Activated naive CD4-positive, alpha-beta T cell treated with anti-CD3 and anti-CD28 coated beads for 36 hours (primary cell): ENCODE results near the gene GPA33. TPM values are rescaled to one million over a fixed set of nuclear protein-coding genes. Genes with fewer than 3 reads are reported as not detected.

Experiments
- CTCF ChIA-PET: fragments of 350-600 bp; sonication (Branson Sonifier 250); formaldehyde crosslinking; loops from one replicate; lab custom pipeline; 2021; ENCODE audit warnings: antibody characterized with exemption; lab: Charles Lee
- DNase-seq: peaks from one replicate; pipeline ENCODE4 v3.0.0-alpha.2; 2020
- H3K27ac Mint-ChIP-seq: one replicate; pipeline ENCODE4 v1.8.0; 2021; ENCODE audit warnings: mild to moderate bottlenecking, mixed read lengths
- H3K27me3 Mint-ChIP-seq: one replicate; pipeline ENCODE4 v1.8.0; 2021; ENCODE audit warnings: low read depth, mixed read lengths
- H3K36me3 Mint-ChIP-seq: one replicate; pipeline ENCODE4 v1.8.0; 2021; ENCODE audit warnings: low read depth, mixed read lengths
- H3K4me1 Mint-ChIP-seq: one replicate; pipeline ENCODE4 v1.8.0; 2021; ENCODE audit warnings: low read depth, mixed read lengths
- H3K4me3 Mint-ChIP-seq: one replicate; pipeline ENCODE4 v1.8.0; 2021; ENCODE audit warnings: mild to moderate bottlenecking, moderate library complexity, mixed read lengths
- H3K9me3 Mint-ChIP-seq: one replicate; pipeline ENCODE4 v1.8.0; 2021; ENCODE audit warnings: mixed read lengths
- intact Hi-C: fragments of 100-400 bp; cut with micrococcal nuclease; formaldehyde crosslinking; loops from one replicate; pipeline ENCODE4 v1.15.1; 2023
- total RNA-seq, 2 experiments: library from RNA; stranded (reverse); gene quantifications; one replicate each; pipeline ENCODE4 v1.2.3, GENCODE V29; 2021

The GPA33 gene
- total RNA-seq, 2 experiments from 2014 or later, result 1.2 to 1.4 TPM

- CTCF ChIA-PET, result interaction anchor here (0.6 kb wide), 1 partner anchor 42 kb away, joined by 5 read pairs; no protein-coding TSS in a partner anchor
- Mint-ChIP-seq H3K27me3 (no peaks in the 10 kb centered on the region), H3K36me3 (no peaks in the 10 kb centered on the region), H3K27ac (no peak overlapping the region), H3K4me1 (peaks cover 34% of the 10 kb centered on the region), H3K4me3 (no peak overlapping the region), H3K9me3 (peaks cover 2% of the 10 kb centered on the region)
- intact Hi-C loops, result loop anchor here (5.0 to 10.0 kb wide), 2 partner anchors 347 to 1466 kb away; partner anchors contain the start of gene MGST3
- DNase-seq, result no peak
Observed at GRCh38 chr1:167100730-167101129, 10.6 kb upstream of the GPA33 start.

- peaks cover 2% of the 10 kb centered on the region for H3K9me3 Mint-ChIP-seq
- intact Hi-C loops, result loop anchor here (5.0 to 10.0 kb wide), 2 partner anchors 347 to 1465 kb away; partner anchors contain the start of gene MGST3
- no peak for DNase-seq
- H3K4me1 Mint-ChIP-seq, result peaks cover 34% of the 10 kb centered on the region
- H3K36me3 Mint-ChIP-seq, result no peaks in the 10 kb centered on the region
- CTCF ChIA-PET, result no interaction called here
- no peak overlapping the region for H3K4me3 Mint-ChIP-seq
- no peaks in the 10 kb centered on the region for H3K27me3 Mint-ChIP-seq
- no peak overlapping the region for H3K27ac Mint-ChIP-seq
Observed at GRCh38 chr1:167099851-167100250, 9.7 kb upstream of the GPA33 start.

GRCh38 chr1:167095368-167095767 is 5.2 kb upstream of the GPA33 start:
- CTCF ChIA-PET, result interaction anchor here (1.5 kb wide), 1 partner anchor 36 kb away, joined by 5 read pairs; no protein-coding TSS in a partner anchor
- intact Hi-C loops, result no loop called here

GRCh38 chr1:167094690-167095089 is 4.5 kb upstream of the GPA33 start:
- Mint-ChIP-seq H3K36me3 (peaks cover 2% of the 10 kb centered on the region), H3K4me1 (peaks cover 24% of the 10 kb centered on the region), H3K9me3 (peaks cover 2% of the 10 kb centered on the region), H3K4me3 (no peak overlapping the region), H3K27me3 (no peaks in the 10 kb centered on the region), H3K27ac (no peak overlapping the region)
- DNase-seq, result no peak
- intact Hi-C loops, result no loop called here
- CTCF ChIA-PET, result interaction anchor here (1.5 kb wide), 1 partner anchor 36 kb away, joined by 5 read pairs; no protein-coding TSS in a partner anchor

More at GRCh38 chr1:167095368-167095767, 5.2 kb upstream of the GPA33 start:
- Mint-ChIP-seq H3K9me3 (peaks cover 2% of the 10 kb centered on the region), H3K36me3 (no peaks in the 10 kb centered on the region), H3K27me3 (no peaks in the 10 kb centered on the region), H3K4me1 (peaks cover 17% of the 10 kb centered on the region), H3K4me3 (no peak overlapping the region), H3K27ac (no peak overlapping the region)
- DNase-seq, result peak; percentile 36

- peaks cover 2% of the 10 kb centered on the region for H3K36me3 Mint-ChIP-seq
- intact Hi-C loops, result no loop called here
- peaks cover 2% of the 10 kb centered on the region for H3K9me3 Mint-ChIP-seq
- CTCF ChIA-PET, result interaction anchor here (1.0 to 1.5 kb wide), 2 partner anchors 10 to 35 kb away, joined by 3 to 5 read pairs; no protein-coding TSS in a partner anchor
- no peak within 1 kb of the TSS for H3K27ac Mint-ChIP-seq
- no peak within 1 kb of the TSS for H3K4me3 Mint-ChIP-seq
- H3K4me1 Mint-ChIP-seq, result peaks cover 31% of the 10 kb centered on the region
- DNase-seq, result no peak
- H3K27me3 Mint-ChIP-seq, result no peaks in the 10 kb centered on the region
Observed at GRCh38 chr1:167093846-167094516, 3.8 kb upstream of the GPA33 start, which contains the start of gene STYXL2. TSS of gene STYXL2 (plus strand) at chr1:167094075. CDS start at chr1:167094850, 775 bp downstream.

GRCh38 chr1:167092653-167093052 is 2.5 kb upstream of the GPA33 start:
- Mint-ChIP-seq H3K27me3 (no peaks in the 10 kb centered on the region), H3K9me3 (peaks cover 2% of the 10 kb centered on the region), H3K27ac (no peak overlapping the region), H3K36me3 (peaks cover 2% of the 10 kb centered on the region), H3K4me1 (peaks cover 43% of the 10 kb centered on the region), H3K4me3 (no peak overlapping the region)
- intact Hi-C loops, result no loop called here
- CTCF ChIA-PET, result interaction anchor here (0.6 to 2.0 kb wide), 5 partner anchors 9 to 74 kb away, joined by 3 to 8 read pairs (median 3); no protein-coding TSS in a partner anchor
- no peak for DNase-seq

GRCh38 chr1:167089939-167090313 is 251 bp downstream of the GPA33 start:
- H3K9me3 Mint-ChIP-seq, result no peaks in the 10 kb centered on the region
- H3K36me3 Mint-ChIP-seq, result peaks cover 2% of the 10 kb centered on the region
- CTCF ChIA-PET, result interaction anchor here (0.8 to 2.0 kb wide), 8 partner anchors 8 to 319 kb away, joined by 3 to 8 read pairs (median 4); partner anchors contain the start of gene POU2F1
- H3K27ac Mint-ChIP-seq, result peak overlapping the region; percentile 88
- peak overlapping the region; percentile 21 for H3K4me3 Mint-ChIP-seq
- H3K27me3 Mint-ChIP-seq, result no peaks in the 10 kb centered on the region
- DNase-seq, result no peak
- intact Hi-C loops, result loop anchor here (1.0 to 2.0 kb wide), 4 partner anchors 13 to 130 kb away; partner anchors contain the start of gene POU2F1
- H3K4me1 Mint-ChIP-seq, result peaks cover 45% of the 10 kb centered on the region

GRCh38 chr1:167088746-167089417 is 1.3 kb downstream of the GPA33 start:
- Mint-ChIP-seq H3K4me1 (peaks cover 44% of the 10 kb centered on the region), H3K27me3 (no peaks in the 10 kb centered on the region), H3K27ac (peak overlapping the region; percentile 32), H3K9me3 (no peaks in the 10 kb centered on the region), H3K36me3 (peaks cover 2% of the 10 kb centered on the region), H3K4me3 (no peak overlapping the region)
- DNase-seq, result peak; percentile 52
- CTCF ChIA-PET, result interaction anchor here (0.5 to 1.7 kb wide), 3 partner anchors 22 to 32 kb away, joined by 3 to 8 read pairs (median 4); no protein-coding TSS in a partner anchor
- intact Hi-C loops, result no loop called here

- CTCF ChIA-PET, result interaction anchor here (0.9 to 2.0 kb wide), 3 partner anchors 11 to 27 kb away, joined by 3 to 6 read pairs (median 4); no protein-coding TSS in a partner anchor
- intact Hi-C loops, result no loop called here
- H3K27ac Mint-ChIP-seq, result no peak overlapping the region
- no peak overlapping the region for H3K4me3 Mint-ChIP-seq
- H3K4me1 Mint-ChIP-seq, result peaks cover 44% of the 10 kb centered on the region
- no peaks in the 10 kb centered on the region for H3K27me3 Mint-ChIP-seq
- no peaks in the 10 kb centered on the region for H3K9me3 Mint-ChIP-seq
- no peak for DNase-seq
- H3K36me3 Mint-ChIP-seq, result peaks cover 2% of the 10 kb centered on the region
Observed at GRCh38 chr1:167086768-167087167, 3.4 kb downstream of the GPA33 start.

- H3K27me3 Mint-ChIP-seq, result no peaks in the 10 kb centered on the region
- H3K27ac Mint-ChIP-seq, result no peak overlapping the region
- DNase-seq, result no peak
- intact Hi-C loops, result no loop called here
- H3K4me3 Mint-ChIP-seq, result no peak overlapping the region
- peaks cover 3% of the 10 kb centered on the region for H3K36me3 Mint-ChIP-seq
- H3K9me3 Mint-ChIP-seq, result no peaks in the 10 kb centered on the region
- H3K4me1 Mint-ChIP-seq, result peaks cover 44% of the 10 kb centered on the region
- CTCF ChIA-PET, result interaction anchor here (0.9 to 2.0 kb wide), 3 partner anchors 11 to 27 kb away, joined by 3 to 6 read pairs (median 4); no protein-coding TSS in a partner anchor
Observed at GRCh38 chr1:167086033-167086432, 4.1 kb downstream of the GPA33 start.

- DNase-seq, result no peak
- no peaks in the 10 kb centered on the region for H3K9me3 Mint-ChIP-seq
- no peak overlapping the region for H3K27ac Mint-ChIP-seq
- H3K27me3 Mint-ChIP-seq, result no peaks in the 10 kb centered on the region
- peaks cover 1% of the 10 kb centered on the region for H3K36me3 Mint-ChIP-seq
- intact Hi-C loops, result loop anchor here (1.0 kb wide), 2 partner anchors 19 to 136 kb away; partner anchors contain the start of gene POU2F1
- CTCF ChIA-PET, result interaction anchor here (0.7 to 1.6 kb wide), 8 partner anchors 16 to 456 kb away, joined by 3 to 6 read pairs (median 3); no protein-coding TSS in a partner anchor
- no peak overlapping the region for H3K4me3 Mint-ChIP-seq
- peaks cover 33% of the 10 kb centered on the region for H3K4me1 Mint-ChIP-seq
Observed at GRCh38 chr1:167084757-167085156, 5.4 kb downstream of the GPA33 start.

GRCh38 chr1:167083871-167084270 is 6.3 kb downstream of the GPA33 start:
- Mint-ChIP-seq H3K9me3 (no peaks in the 10 kb centered on the region), H3K4me3 (no peak overlapping the region), H3K27ac (no peak overlapping the region), H3K36me3 (peaks cover 1% of the 10 kb centered on the region), H3K4me1 (peaks cover 24% of the 10 kb centered on the region), H3K27me3 (no peaks in the 10 kb centered on the region)
- DNase-seq, result no peak
- intact Hi-C loops, result loop anchor here (1.0 kb wide), 1 partner anchor 136 kb away; the partner anchor contains the start of gene POU2F1
- CTCF ChIA-PET, result interaction anchor here (0.7 to 1.6 kb wide), 5 partner anchors 19 to 136 kb away, joined by 3 to 6 read pairs (median 3); no protein-coding TSS in a partner anchor
